Measurements from ENCODE around the gene GNAS. TPM values are rescaled to one million over a fixed set of nuclear protein-coding genes. Genes with fewer than 3 reads are reported as not detected.

GNAS gene
- total RNA-seq: 631 and 974 TPM in 2 replicates

GRCh38 chr20:58852543-58853271 is at the start of gene GNAS:
Gene GNAS (plus strand): TSS chr20:58852716.

DNA sequence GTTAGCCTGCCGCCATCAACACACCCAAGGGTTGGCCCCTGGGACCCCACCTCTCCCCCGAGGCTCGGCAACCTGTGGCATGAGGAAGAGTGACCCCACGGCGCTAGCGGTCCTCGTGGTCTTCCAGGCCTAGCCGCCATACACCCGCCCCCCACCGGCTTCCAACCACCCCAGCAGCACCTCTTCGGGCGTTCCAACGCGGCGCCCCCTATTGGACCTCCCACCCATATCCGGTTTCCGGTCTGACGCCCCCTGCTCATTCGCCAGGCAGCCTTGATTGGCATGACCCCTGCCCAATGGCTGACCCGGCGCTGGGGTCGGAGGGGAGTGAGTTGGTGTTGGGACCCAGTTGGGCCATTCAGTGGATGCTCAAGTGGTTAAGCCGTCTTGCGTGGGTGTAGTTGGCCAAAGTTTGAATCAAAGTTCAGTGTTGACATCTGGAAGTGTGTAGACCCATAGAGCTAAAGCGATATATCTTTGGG is 1.8 kb upstream of the GNAS start, which contains the start of gene GNAS-AS1:
Gene GNAS-AS1, minus strand, starts transcription at position 210 of the 482 bp plus-strand sequence.

Other genes with a start within 250 kb of the GNAS start
- gene STX16, start 201.4 kb upstream of the GNAS start, total RNA-seq: 22.2 and 27.8 TPM in 2 replicates
- 22.0 and 48.4 TPM in 2 replicates for gene NPEPL1, start 159.9 kb upstream of the GNAS start, total RNA-seq
- gene GNAS-AS1, start 1.8 kb upstream of the GNAS start, total RNA-seq: 0.63 and 1.3 TPM in 2 replicates
- 53.7 and 72.8 TPM in 2 replicates for gene NELFCD, start 128.5 kb downstream of the GNAS start, total RNA-seq
- 127 and 197 TPM in 2 replicates for gene CTSZ, start 154.5 kb downstream of the GNAS start, total RNA-seq
- not detected in 2 replicates for gene TUBB1, start 166.7 kb downstream of the GNAS start, total RNA-seq
- 15.5 and 16.9 TPM in 2 replicates for gene ATP5F1E, start 179.6 kb downstream of the GNAS start, total RNA-seq
- gene PRELID3B, start 190.1 kb downstream of the GNAS start, total RNA-seq: 27.1 and 36.5 TPM in 2 replicates

Data from mesangial cell (primary cell).